SU-DHL-6 (cell line): ENCODE measurements around the gene FDX2.

Experiments
- H2AFZ ChIP-seq: fragments of 200-600 bp; sonication (generic); 2 replicates; pipeline ENCODE4 v1.6.1; 2014; ENCODE audit warnings: low read depth, mild to moderate bottlenecking, moderate library complexity, mixed read lengths, antibody characterized with exemption, low read length; ENCODE audit not compliant: severe bottlenecking
- H3F3A ChIP-seq: fragments of 200-600 bp; shearing (Covaris generic); 2 replicates; pipeline ENCODE4 v1.6.0; 2016; ENCODE audit warnings: antibody characterized with exemption, mild to moderate bottlenecking; ENCODE audit not compliant: insufficient read depth
- H3K27ac ChIP-seq: fragments of 200-600 bp; sonication (generic); 2 replicates; pipeline ENCODE4 v1.5.1; 2016; ENCODE audit warnings: low read depth, mild to moderate bottlenecking, low read length, moderate library complexity, mixed read lengths
- H3K27me3 ChIP-seq: fragments of 200-600 bp; sonication (generic), shearing (Covaris generic); 2 replicates; pipeline ENCODE4 v1.6.0; 2014; ENCODE audit warnings: mild to moderate bottlenecking, low read length
- H3K36me3 ChIP-seq: fragments of 200-600 bp; sonication (generic); 2 replicates; pipeline ENCODE4 v1.6.1; 2014; ENCODE audit warnings: mild to moderate bottlenecking, low read length, mixed read lengths
- H3K4me2 ChIP-seq: fragments of 300-600, 200-600 bp; shearing (Covaris generic), sonication (generic); 2 replicates; pipeline ENCODE4 v1.6.0; 2014; ENCODE audit warnings: low read length, low read depth, mild to moderate bottlenecking; ENCODE audit not compliant: poor library complexity, severe bottlenecking
- H3K4me3 ChIP-seq: fragments of 200-600 bp; sonication (generic); 2 replicates; pipeline ENCODE4 v1.5.1; 2014; ENCODE audit warnings: antibody characterized with exemption, low read length, mild to moderate bottlenecking, mixed read lengths; ENCODE audit not compliant: insufficient read depth, poor library complexity, severe bottlenecking
- H3K79me2 ChIP-seq: fragments of 200-600 bp; sonication (generic); 2 replicates; pipeline ENCODE4 v1.6.1; 2014; ENCODE audit warnings: mild to moderate bottlenecking, low read length, moderate library complexity; ENCODE audit not compliant: insufficient read depth
- H3K9ac ChIP-seq: fragments of 200-600 bp; sonication (generic); 2 replicates; pipeline ENCODE4 v1.7.0; 2014; ENCODE audit warnings: mild to moderate bottlenecking, low read length
- H3K9me2 ChIP-seq: fragments of 200-600 bp; sonication (generic); replicated peaks from 2 replicates; pipeline ENCODE4 v1.6.1; 2014; ENCODE audit warnings: low read length; ENCODE audit not compliant: insufficient read depth
- H3K9me3 ChIP-seq: fragments of 200-600 bp; sonication (generic); 2 replicates; pipeline ENCODE4 v1.6.1; 2014; ENCODE audit warnings: low read length, mixed read lengths; ENCODE audit not compliant: insufficient read depth
- H4K20me1 ChIP-seq: fragments of 200-600 bp; sonication (generic); 2 replicates; pipeline ENCODE4 v1.6.1; 2014; ENCODE audit warnings: low read depth, mild to moderate bottlenecking, antibody characterized with exemption, low read length, moderate library complexity, mixed read lengths
- CTCF ChIP-seq: fragments of 200-600 bp; sonication (generic); IDR thresholded peaks from one replicate; pipeline ENCODE4 v1.5.1; 2017; ENCODE audit warnings: antibody characterized with exemption, mild to moderate bottlenecking, low read length, moderate library complexity; ENCODE audit not compliant: insufficient read depth, poor library complexity, severe bottlenecking
- EZH2phosphoT487 ChIP-seq: fragments of 200-600 bp; sonication (generic), shearing (Covaris generic); conservative IDR thresholded peaks from 2 replicates; pipeline ENCODE4 v1.6.1; 2018; ENCODE audit warnings: mild to moderate bottlenecking, antibody characterized with exemption, low read length, moderate library complexity, mixed read lengths

FDX2 gene

GRCh38 chr19:10305139-10305806, 10.5 kb downstream of the FDX2 start:
- Histone ChIP-seq H3K4me2 (no peak overlapping the region), H3K36me3 (no peaks in the 10 kb centered on the region), H3K9ac (no peak overlapping the region), H3K27ac (no peak overlapping the region), H3F3A (no peaks in the 10 kb centered on the region), H2AFZ (no peak overlapping the region), H3K9me3 (no peaks in the 10 kb centered on the region), H3K79me2 (no peaks in the 10 kb centered on the region), H3K9me2 (no peaks in the 10 kb centered on the region), H4K20me1 (no peaks in the 10 kb centered on the region), H3K27me3 (no peaks in the 10 kb centered on the region), H3K4me3 (no peak overlapping the region)
- TF ChIP-seq EZH2phosphoT487, result no peak
- no peak for TF ChIP-seq CTCF

GRCh38 chr19:10299545-10300458, 16.0 kb downstream of the FDX2 start:
- Histone ChIP-seq H3K9me3 (no peaks in the 10 kb centered on the region), H3F3A (no peaks in the 10 kb centered on the region), H3K27ac (no peak overlapping the region), H4K20me1 (no peaks in the 10 kb centered on the region), H3K36me3 (no peaks in the 10 kb centered on the region), H3K9me2 (no peaks in the 10 kb centered on the region), H3K4me2 (no peak overlapping the region), H3K4me3 (no peak overlapping the region), H2AFZ (no peak overlapping the region), H3K79me2 (no peaks in the 10 kb centered on the region), H3K9ac (no peak overlapping the region), H3K27me3 (no peaks in the 10 kb centered on the region)
- TF ChIP-seq CTCF (no peak), EZH2phosphoT487 (no peak)

GRCh38 chr19:10295847-10296591, 19.8 kb downstream of the FDX2 start:
- Histone ChIP-seq H2AFZ (no peak overlapping the region), H3K4me3 (no peak overlapping the region), H3K27me3 (no peaks in the 10 kb centered on the region), H3K9me3 (no peaks in the 10 kb centered on the region), H3K4me2 (peak overlapping the region; percentile 49), H3K9me2 (no peaks in the 10 kb centered on the region), H3F3A (no peaks in the 10 kb centered on the region), H4K20me1 (no peaks in the 10 kb centered on the region), H3K9ac (0 out of 2 replicates have a peak overlapping the region, but pooled peaks have one; percentile 14), H3K36me3 (no peaks in the 10 kb centered on the region), H3K27ac (no peak overlapping the region), H3K79me2 (no peaks in the 10 kb centered on the region)
- TF ChIP-seq CTCF, result no peak
